Fibroblast of skin of right quadriceps (primary cell): ENCODE measurements around the gene TMEM270.
"Not testable (repeated sequence)": the region's sequence is repeated elsewhere in the genome, so short reads cannot be mapped to it uniquely, and the experiment has no call there.

ENCODE experiments used
- DNase-seq: peaks from one replicate; pipeline ENCODE4 v3.0.0-alpha.2; 2013

The TMEM270 gene

DNA sequence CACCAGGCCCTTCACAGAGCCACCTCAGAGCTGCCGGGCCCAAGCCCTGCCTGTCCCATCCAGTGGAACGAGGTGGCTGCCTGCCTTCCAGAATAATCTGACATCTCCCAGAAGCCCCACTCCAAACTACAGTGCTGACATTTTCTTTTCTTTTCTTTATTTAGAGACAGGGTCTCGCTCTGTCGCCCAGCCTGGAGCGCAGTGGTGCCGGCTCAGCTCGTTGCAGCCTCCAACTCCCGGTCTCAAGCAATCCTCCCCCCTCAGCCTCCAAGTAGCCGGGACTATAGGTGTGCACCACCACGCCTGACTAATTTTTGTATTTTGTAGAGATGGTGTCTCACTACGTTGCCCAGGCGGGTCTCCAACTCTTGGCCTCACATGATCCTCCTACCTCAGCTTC is 346 bp downstream of the TMEM270 start:
- DNase-seq: no peak

GRCh38 chr7:73864981-73865711 is 4.2 kb downstream of the TMEM270 start:
- DNase-seq: no peak

GRCh38 chr7:73865738-73866445 is 4.9 kb downstream of the TMEM270 start:
- peak; percentile 59 for DNase-seq

DNA sequence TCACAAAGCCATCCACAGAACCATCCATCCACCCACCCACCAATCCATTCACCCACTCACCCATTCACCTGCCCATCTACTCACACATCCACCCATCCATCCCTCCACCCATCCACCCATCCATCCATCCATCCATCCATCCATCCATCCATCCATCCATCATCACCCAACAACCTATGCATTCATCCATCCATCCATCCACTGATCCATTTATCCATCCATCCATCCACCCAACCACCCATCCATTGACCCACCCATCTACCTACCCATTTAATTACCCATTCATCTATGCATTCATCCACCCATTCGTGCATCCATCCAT is 5.4 kb downstream of the TMEM270 start:
- DNase-seq: no peak

- DNase-seq: no peak
These were observed 8.2 kb downstream of the TMEM270 start for GRCh38 chr7:73869011-73869798.

DNA sequence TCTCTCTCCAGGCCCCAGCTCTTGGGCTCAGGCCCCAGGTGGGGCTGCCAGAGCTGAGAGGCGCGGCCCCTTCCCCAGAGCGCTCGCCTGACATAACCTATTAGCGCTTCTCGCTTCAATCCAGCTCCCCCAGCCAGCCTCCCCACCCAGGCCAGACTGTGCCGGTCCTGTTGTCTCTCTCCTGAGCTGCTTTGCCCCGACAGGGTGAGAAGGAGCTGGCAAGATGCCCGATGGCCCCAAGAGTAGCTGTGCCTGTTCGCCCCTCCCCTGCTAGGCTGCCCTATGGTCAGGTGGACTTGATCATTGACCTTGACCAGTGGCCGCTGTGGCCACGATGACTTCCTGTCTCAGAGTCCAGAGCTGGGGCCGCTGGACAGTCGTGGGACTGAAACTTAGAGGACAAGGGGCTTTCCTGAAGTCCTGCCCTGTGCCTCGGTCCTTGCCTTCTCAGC is 9.1 kb downstream of the TMEM270 start:
- DNase-seq: no peak

DNA sequence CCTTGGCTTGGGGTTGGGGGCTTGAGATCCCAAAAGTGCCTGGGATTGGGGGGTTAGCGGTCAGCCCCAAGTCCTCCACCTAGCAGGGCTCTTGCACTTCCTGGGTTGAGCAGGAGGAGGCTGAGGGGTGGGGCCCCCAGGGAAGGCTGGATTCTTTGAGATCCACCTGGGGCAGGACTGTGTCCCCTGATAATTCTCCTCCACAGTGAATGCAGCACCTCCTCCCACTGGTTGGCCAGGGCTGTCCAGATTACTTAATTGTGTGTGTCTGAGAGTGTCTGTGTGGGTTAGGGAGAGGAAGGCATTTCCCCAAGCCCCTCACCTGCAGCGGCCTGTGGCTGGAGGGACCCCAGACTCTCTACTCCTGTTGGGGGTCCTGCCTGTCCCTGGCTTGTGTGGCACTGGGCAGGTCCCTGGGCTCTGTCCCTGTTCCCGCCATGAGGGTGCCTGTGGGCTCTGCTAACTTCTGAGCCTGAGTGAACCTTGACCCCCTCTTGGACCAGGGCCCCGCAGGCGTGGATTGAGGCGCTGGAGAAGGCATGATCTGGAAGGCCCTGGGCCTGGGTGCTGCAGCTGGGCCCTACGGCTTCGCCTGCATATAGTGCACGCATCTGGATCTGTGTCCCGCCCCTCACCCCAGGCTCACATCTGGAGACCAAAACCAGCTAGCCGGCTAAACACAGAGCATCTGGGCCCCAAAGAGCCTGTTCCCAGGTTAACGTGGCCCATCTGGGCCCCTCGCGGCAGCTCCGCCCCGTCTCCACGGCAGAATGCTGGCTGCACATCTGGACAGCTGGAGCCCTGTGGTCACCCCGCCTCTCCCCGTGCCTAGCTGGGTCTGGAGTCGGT is 10.4 kb downstream of the TMEM270 start:
- DNase-seq: no peak

- DNase-seq: no peak
These were observed 11.3 kb downstream of the TMEM270 start for GRCh38 chr7:73872056-73872908.

DNA sequence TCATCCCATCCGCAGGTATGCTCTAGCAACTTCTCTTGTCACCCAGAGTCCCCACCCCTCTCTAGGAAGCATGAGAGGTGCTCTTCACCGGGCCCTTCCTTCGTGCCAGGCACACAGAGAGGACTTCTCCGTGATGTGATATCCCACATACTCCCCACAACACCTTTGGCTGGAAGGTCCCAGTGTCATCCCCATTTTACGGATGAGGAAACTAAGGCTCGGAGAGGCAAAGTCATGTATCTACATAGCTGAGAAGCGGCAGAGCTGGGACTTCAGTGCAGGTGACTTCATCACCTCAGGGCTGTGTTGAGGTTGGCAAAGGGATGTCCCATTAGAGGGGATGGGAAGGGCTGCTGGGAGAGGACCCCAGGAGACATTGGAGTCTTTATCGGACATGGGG is 15.4 kb downstream of the TMEM270 start:
- DNase-seq: no peak

DNA sequence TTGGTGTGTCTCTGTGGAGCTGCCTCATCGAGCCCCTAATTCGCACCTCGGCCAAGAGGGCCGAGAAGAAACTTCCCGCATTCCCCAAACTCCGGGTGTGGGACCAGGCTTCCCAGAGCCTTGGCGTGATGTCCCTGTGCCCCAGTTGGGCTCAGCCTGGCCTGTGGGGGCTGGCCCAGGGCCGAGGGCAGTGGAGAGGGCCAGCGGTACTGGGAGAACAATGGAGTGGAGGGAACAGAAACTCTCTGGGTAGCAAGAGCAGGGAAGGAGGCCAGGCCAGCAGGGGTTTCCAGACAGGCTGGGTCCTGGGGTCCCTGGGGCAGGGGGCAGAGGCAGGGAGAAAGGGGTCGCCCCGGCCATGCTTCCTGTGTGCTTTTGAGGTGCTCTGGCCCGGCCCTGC is 16.0 kb downstream of the TMEM270 start:
- no peak for DNase-seq

DNA sequence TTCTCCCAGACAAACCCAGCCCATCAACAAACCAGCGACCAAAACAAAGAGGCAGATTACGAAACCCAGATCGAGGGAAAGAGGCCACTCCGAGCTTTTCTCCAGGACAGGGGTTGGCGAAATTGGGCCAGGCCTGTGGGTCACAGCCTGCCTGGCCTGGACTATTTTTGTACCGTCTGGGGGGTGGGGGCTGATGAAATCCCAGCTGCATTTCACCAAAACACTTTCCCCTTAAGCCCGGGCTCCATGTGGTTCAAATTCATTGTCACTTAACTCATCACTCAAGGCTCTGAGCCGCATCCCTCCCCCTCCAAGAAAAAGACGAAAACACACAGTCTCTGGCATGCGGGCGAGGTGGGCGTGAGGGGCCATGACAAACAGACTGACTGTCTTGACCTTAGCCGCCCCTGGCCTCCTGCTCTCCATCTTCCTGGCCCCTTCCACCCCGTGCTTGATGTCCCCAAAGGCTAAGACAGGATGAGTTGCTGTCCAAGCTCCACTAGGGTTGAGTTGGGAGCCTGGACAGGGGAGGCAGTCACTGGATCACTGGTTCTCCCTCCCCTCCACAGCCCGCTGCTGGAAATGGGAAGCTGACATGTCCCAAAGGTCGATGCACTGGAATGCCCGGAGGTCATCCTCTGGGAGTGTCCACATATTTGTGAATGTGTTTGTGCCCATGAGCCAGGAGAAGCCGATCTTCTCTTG is 19.2 kb downstream of the TMEM270 start:
- peak; percentile 74 for DNase-seq

DNA sequence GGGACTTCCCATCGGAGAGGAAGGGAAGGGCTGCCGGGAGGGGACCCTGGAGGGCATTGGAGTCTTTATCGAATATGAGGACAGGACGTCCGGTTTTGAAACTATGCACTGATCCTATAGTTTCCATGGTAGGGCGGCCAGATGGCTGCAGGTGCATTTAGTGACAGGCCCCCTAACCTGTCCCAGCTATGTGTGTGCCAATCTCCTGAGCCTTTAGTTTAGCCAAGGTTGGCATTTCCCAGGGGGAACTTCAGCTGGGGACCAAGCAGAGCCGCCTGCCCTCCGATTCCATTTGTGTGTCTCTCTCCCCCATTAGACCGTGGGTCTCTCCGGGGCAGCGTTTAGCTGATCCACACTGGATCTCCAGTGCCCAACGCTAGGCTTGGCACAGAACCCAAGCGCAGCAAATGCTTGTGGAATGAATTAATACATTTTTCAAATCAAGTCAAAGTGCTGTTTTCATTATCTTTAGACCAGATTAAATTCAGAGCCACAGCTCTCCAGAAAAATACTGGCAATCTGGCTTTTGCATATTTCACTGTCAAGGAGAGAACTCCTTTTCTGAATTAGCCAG is 19.9 kb downstream of the TMEM270 start:
- DNase-seq: no peak

- no peak for DNase-seq
These were observed 20.5 kb downstream of the TMEM270 start for GRCh38 chr7:73881352-73882046.

DNA sequence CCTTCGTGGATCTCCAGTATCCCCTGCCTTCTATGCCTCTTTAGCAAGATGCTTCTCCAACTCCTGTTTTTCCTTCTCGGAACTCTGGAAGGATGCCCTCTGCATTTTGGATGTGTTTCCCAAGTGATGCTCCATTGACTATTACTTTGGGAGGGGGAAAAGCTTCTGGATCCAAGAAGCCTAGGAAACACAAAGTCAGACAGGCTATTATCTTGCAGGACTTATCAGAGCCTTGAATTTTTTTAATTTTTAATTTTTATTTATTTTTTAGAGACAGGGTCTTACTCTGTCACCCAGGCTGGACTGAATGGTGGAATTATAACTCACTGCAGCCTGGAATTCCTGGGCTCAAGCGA is 21.1 kb downstream of the TMEM270 start:
- DNase-seq: no peak

GRCh38 chr7:73884867-73885422 is 24.0 kb downstream of the TMEM270 start:
- DNase-seq: not testable (repeated sequence)

DNA sequence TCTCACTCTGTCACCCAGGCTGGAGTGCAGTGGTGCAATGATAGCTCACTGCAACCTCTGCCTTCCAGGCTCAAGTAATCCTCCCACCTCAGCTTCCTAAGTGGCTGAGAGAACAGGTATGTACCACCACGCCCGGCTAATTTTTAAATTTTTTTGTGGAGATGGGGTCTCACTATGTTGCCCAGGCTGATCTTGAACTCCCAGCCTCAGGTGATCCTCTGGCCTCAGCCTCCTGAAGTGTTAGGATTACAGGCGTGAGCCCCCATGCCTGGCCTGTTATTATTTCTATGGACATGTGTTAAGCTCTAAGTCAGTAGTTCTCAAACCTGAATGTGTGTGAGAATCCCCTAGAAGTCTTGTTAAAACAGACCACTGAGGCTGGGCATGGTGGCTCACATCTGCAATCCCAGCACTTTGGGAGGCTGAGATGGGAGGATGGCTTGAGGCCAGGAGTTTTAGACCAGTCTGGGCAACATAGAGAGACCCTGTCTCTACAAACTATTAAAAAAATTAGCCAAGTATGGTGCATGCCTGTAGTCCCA is 24.5 kb downstream of the TMEM270 start:
- DNase-seq: no peak

- DNase-seq: peak; percentile 69
These were observed 25.2 kb downstream of the TMEM270 start for GRCh38 chr7:73885975-73886798.

GRCh38 chr7:73887762-73888161 is 26.8 kb downstream of the TMEM270 start:
- DNase-seq: no peak

GRCh38 chr7:73888959-73889358 is 28.0 kb downstream of the TMEM270 start:
- DNase-seq: no peak
